ENCODE data around the gene GPHA2.
"Not testable (repeated sequence)": the region's sequence is repeated elsewhere in the genome, so short reads cannot be mapped to it uniquely, and the experiment has no call there.

Gene GPHA2

GRCh38 chr11:64935359-64936081 lies at the start of gene GPHA2:
Gene GPHA2, minus strand, starts transcription at chr11:64935893. Its CDS starts 433 bp downstream, at chr11:64935460.
- TF ChIP-seq CTCF (IDR thresholded peaks at IDR 0.05; ENCODE audit: low read length, missing control alignments) = no peak
- peak; percentile 23 for DNase-seq (ENCODE audit: low read depth)
- no peak within 1 kb of the TSS for H3K4me3 ChIP-seq (replicated peaks; ENCODE audit: low read depth, low read length)

DNA sequence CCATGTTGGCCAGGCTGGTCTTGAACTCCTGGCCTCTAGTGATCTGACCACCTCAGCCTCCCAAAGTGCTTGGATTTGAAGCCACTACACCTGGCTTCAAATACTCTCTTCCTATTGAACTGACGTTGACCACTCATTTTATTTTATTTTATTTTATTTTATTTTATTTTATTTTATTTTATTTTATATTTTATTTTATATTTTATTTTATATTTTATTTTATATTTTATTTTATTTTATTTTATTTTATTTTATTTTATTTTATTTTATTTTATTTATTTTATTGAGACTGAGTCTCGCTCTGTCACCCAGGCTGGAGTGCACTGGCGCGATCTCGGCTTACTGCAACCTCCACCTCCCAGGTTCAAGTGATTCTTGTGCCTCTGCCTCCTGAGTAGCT lies 47.6 kb upstream of the GPHA2 start:
- not testable (repeated sequence) for DNase-seq (ENCODE audit: low read depth); H3K4me3 ChIP-seq (replicated peaks; ENCODE audit: low read depth, low read length)

GRCh38 chr11:64976651-64977050 lies 41.0 kb upstream of the GPHA2 start:
- no peak for DNase-seq (ENCODE audit: low read depth)
- no peak overlapping the region for H3K4me3 ChIP-seq (replicated peaks; ENCODE audit: low read depth, low read length)
- no peak for TF ChIP-seq CTCF (IDR thresholded peaks at IDR 0.05; ENCODE audit: low read length, missing control alignments)

DNA sequence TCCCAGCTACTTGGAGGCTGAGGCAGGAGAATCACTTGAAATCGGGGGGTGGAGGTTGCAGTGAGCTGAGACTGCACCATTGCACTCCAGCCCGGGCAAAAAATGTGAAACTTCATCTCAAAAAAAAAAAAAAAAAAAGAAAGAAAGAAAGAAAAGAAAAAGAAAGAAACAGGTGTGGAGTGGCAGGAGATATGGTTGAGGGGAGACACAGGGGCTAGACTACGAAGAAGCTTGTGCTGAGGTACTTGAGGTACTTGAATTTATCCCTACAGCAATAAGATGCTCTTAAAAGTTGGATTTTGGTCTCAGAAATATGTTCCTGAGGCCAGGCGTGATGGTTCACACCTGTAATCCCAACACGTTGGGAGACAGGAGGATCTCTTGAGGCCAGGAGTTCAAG lies 38.4 kb upstream of the GPHA2 start:
- no peak overlapping the region for H3K4me3 ChIP-seq (replicated peaks; ENCODE audit: low read depth, low read length)
- TF ChIP-seq CTCF (IDR thresholded peaks at IDR 0.05; ENCODE audit: low read length, missing control alignments) = no peak
- no peak for DNase-seq (ENCODE audit: low read depth)

DNA sequence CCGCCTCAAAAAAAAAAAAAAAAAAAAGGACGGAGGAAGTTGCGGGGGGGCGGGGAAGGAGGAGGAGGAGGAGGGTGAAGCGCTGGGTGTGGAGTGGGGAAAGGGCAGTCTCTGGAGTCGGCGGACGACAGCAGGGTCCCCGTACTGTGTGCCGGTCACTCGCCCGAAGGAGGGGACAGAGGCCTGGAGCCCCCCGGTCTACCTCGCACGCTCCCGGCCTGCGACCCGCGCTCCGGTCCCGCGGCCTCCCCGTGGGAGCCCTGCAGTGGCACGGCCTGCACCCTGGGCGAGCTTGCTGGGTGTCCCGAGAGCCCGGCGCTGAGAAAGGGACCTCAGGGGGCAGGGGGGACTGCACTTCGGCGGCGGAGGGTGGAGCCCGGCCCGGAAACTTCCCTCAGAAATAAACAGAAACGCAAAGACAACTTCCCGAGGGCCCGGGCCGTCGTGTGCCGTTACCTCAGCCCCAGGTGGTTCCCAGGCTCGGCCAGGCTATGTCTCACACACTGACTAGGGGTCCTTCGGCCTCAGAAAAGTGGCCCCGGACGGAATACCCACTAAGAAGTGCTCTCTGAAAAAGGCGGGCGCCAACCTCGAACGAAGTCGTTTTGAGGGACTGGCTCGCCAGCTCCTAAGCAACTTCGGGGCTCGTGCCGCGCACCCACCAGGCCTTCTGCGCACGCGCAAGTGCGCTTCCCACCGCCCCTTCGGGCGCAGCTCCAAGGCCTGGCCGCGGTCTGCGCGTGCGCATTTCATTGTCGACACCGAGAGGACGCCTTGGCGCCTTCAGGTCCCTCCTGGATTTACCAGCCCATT lies 35.9 kb upstream of the GPHA2 start, which contains the start of gene MAJIN:
MAJIN (minus strand) TSS at position 688 of the 813 bp plus-strand sequence. CDS start 12,703 bp downstream, outside the sequence.
- TF ChIP-seq CTCF (IDR thresholded peaks at IDR 0.05; ENCODE audit: low read length, missing control alignments) = no peak
- H3K4me3 ChIP-seq (replicated peaks; ENCODE audit: low read depth, low read length) = peak within 1 kb of the TSS; percentile 40
- peak; percentile 81 for DNase-seq (ENCODE audit: low read depth)

DNA sequence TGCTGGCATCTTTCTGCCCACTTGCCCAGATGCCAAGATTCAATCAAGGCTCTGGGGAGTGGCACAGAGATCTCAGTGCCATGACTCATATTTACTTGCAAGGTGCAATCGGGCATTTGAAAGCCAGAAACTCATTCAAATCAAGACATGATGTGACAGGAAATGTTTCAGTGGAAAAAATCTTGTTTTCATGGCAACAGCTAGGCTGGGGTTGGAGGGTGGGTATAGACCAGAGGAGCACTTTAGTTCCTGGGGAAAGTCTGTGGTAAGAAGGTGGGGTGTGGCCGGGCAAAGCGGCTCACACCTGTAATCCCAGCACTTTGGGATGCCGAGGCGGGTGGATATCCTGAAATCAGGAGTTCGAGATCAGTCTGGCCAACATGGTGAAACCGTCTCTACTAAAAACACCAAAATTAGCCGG lies 35.0 kb upstream of the GPHA2 start:
- no peak for DNase-seq (ENCODE audit: low read depth)
- no peak overlapping the region for H3K4me3 ChIP-seq (replicated peaks; ENCODE audit: low read depth, low read length)
- TF ChIP-seq CTCF (IDR thresholded peaks at IDR 0.05; ENCODE audit: low read length, missing control alignments) = no peak

GRCh38 chr11:64969209-64969608 lies 33.5 kb upstream of the GPHA2 start:
- peak; percentile 24 for DNase-seq (ENCODE audit: low read depth)
- TF ChIP-seq CTCF (IDR thresholded peaks at IDR 0.05; ENCODE audit: low read length, missing control alignments) = no peak

More at GRCh38 chr11:64969209-64969608, 33.5 kb upstream of the GPHA2 start:
- no peak overlapping the region for H3K4me3 ChIP-seq (replicated peaks; ENCODE audit: low read depth, low read length)

All from fibroblast of pulmonary artery (primary cell).